ENCODE data around the gene TRPT1.

Gene TRPT1

DNA sequence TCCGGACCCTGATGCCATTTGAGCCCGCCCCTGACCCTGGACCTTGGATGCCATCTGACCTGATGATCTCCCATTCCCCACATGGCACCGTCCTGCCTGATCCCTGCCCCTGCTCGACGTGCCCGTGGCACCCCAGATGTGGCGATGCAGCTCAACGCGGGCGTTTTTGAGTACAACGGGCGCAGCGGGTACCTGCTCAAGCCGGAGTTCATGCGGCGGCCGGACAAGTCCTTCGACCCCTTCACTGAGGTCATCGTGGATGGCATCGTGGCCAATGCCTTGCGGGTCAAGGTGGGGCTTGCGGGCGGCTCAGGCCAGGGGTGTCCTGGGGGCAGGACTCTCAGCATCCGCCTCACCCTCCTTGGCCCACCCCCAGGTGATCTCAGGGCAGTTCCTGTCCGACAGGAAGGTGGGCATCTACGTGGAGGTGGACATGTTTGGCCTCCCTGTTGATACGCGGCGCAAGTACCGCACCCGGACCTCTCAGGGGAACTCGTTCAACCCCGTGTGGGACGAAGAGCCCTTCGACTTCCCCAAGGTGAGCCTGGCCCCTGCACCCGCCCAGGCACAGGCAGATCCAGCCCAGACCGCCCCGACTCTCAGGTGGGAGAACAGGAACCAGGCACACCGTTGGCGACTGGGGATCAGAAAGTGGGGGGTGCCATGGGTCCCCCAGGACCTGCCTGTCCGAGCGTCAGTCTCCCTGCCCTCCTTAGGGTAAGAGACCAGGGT lies 36.5 kb upstream of the TRPT1 start:
- Histone ChIP-seq H3K27me3 (ENCODE audit: insufficient read depth, low read length) (no peaks in the 10 kb centered on the region), H3K4me2 (ENCODE audit: low read length) (no peak overlapping the region), H3K36me3 (ENCODE audit: control insufficient read depth in 1 of 2, insufficient read depth in 2 of 2, low read length in 2 of 2) (peaks cover 77 to 85% of the 10 kb centered on the region in 2 experiments), H3K23ac (ENCODE audit: low read length) (no peak overlapping the region), H3K4me3 (ENCODE audit: low read depth, low read length) (no peak overlapping the region), H3K79me1 (ENCODE audit: low read length) (peaks cover 14% of the 10 kb centered on the region), H2BK12ac (ENCODE audit: low read length) (peak overlapping the region; percentile 44), H3K14ac (ENCODE audit: low read length) (no peak overlapping the region), H3K79me2 (ENCODE audit: control insufficient read depth, insufficient read depth, low read length, poor library complexity) (no peaks in the 10 kb centered on the region), H3K9me3 (ENCODE audit: insufficient read depth, low read depth, low read length) (peaks cover 4% of the 10 kb centered on the region), H4K12ac (ENCODE audit: low read depth, low read length) (no peak overlapping the region), H3K18ac (ENCODE audit: low read length) (peak overlapping the region; percentile 31), H3K4me1 (ENCODE audit: control insufficient read depth in 1 of 2, insufficient read depth in 2 of 2, low read length in 2 of 2) (peaks cover 23 to 28% of the 10 kb centered on the region in 2 experiments), H2BK120ac (ENCODE audit: insufficient read depth, low read length, poor library complexity) (no peak overlapping the region), H2BK5ac (ENCODE audit: low read depth, low read length, poor library complexity) (no peak overlapping the region), H3K4ac (ENCODE audit: low read depth, low read length) (no peak overlapping the region), H3K9ac (ENCODE audit: low read length) (no peak overlapping the region), H2AK5ac (ENCODE audit: low read length) (peak overlapping the region; percentile 42), H4K8ac (ENCODE audit: low read depth, low read length) (no peak overlapping the region), H2AFZ (ENCODE audit: insufficient read depth, low read length, poor library complexity) (no peak overlapping the region), H3K27ac (ENCODE audit: low read depth, low read length) (peak overlapping the region; percentile 59), H4K91ac (ENCODE audit: low read depth, low read length) (peak overlapping the region; percentile 28)
- no peak for DNase-seq
- WGBS (ENCODE audit: extremely low coverage, insufficient coverage, insufficient read length): no CpG with 5 or more reads among the region's 42 CpGs

DNA sequence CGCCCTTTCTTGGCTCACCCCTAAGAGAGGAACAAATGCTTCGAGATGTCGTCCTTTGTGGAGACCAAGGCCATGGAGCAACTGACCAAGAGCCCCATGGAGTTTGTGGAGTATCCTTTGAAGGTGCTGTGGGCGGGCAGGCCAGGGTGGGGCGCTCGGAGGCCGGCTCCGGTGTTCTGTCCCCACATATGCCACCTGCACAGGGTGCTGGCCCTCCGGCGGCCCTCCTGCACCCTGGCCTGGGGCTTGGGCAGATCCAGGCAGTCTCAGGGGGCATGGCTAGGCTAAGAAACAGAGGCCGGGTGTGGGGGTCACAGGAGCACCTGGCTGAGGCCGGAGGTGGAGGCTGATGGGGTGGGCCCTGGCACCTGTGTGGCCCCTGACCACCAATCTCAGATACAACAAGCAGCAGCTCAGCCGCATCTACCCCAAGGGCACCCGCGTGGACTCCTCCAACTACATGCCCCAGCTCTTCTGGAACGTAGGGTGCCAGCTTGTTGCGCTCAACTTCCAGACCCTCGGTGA lies 35.6 kb upstream of the TRPT1 start:
- H3K36me3 ChIP-seq (ENCODE audit: control insufficient read depth in 1 of 2, insufficient read depth in 2 of 2, low read length in 2 of 2): peaks cover 75 to 84% of the 10 kb centered on the region in 2 experiments
- no peak overlapping the region for H3K27ac ChIP-seq (ENCODE audit: low read depth, low read length)
- H3K79me2 ChIP-seq (ENCODE audit: control insufficient read depth, insufficient read depth, low read length, poor library complexity): no peaks in the 10 kb centered on the region
- H2AFZ ChIP-seq (ENCODE audit: insufficient read depth, low read length, poor library complexity): no peak overlapping the region
- no peak overlapping the region for H3K18ac ChIP-seq (ENCODE audit: low read length)
- H2BK5ac ChIP-seq (ENCODE audit: low read depth, low read length, poor library complexity): no peak overlapping the region
- peaks cover 14% of the 10 kb centered on the region for H3K79me1 ChIP-seq (ENCODE audit: low read length)
- no peak overlapping the region for H3K9ac ChIP-seq (ENCODE audit: low read length)
- H2AK5ac ChIP-seq (ENCODE audit: low read length): no peak overlapping the region
- no peak overlapping the region for H2BK12ac ChIP-seq (ENCODE audit: low read length)
- no peak overlapping the region for H4K91ac ChIP-seq (ENCODE audit: low read depth, low read length)
- no peak overlapping the region for H3K4me3 ChIP-seq (ENCODE audit: low read depth, low read length)
- no peak overlapping the region for H4K8ac ChIP-seq (ENCODE audit: low read depth, low read length)
- H3K9me3 ChIP-seq (ENCODE audit: insufficient read depth, low read depth, low read length): peaks cover 4% of the 10 kb centered on the region
- no peak overlapping the region for H4K12ac ChIP-seq (ENCODE audit: low read depth, low read length)
- no peaks in the 10 kb centered on the region for H3K27me3 ChIP-seq (ENCODE audit: insufficient read depth, low read length)
- no CpG with 5 or more reads among the region's 18 CpGs for WGBS (ENCODE audit: extremely low coverage, insufficient coverage, insufficient read length)
- H3K4ac ChIP-seq (ENCODE audit: low read depth, low read length): no peak overlapping the region
- no peak for DNase-seq
- H3K14ac ChIP-seq (ENCODE audit: low read length): no peak overlapping the region
- no peak overlapping the region for H3K4me2 ChIP-seq (ENCODE audit: low read length)
- H3K23ac ChIP-seq (ENCODE audit: low read length): no peak overlapping the region
- H2BK120ac ChIP-seq (ENCODE audit: insufficient read depth, low read length, poor library complexity): no peak overlapping the region
- H3K4me1 ChIP-seq (ENCODE audit: control insufficient read depth in 1 of 2, insufficient read depth in 2 of 2, low read length in 2 of 2): peaks cover 23 to 28% of the 10 kb centered on the region in 2 experiments

DNA sequence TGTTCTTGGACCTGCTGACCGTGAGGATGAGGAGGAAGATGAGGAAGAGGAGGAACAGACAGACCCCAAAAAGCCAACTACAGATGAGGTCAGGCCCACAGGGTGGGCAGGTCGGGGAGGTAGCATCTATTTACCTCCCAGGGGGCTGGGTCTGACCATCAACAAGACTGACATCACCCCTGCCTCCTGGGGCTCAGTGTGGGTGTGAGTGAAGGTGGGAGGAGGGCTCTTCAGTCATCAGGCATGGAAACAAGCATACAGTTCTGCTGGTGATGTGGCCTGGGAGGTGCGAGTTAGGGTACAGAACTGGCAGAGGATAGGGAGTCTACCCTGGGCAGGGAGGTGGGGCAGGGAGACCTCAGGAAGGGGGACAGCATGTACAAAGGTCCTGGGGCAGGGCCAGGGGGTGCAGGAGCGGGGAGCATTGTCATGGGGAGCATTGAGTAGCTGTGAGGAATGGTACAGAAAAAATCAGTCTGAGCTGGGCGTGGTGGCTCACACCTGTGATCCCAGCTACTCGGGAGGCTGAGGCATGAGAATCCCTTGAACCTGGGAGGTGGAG lies 34.2 kb upstream of the TRPT1 start:
- Histone ChIP-seq H3K4me3 (ENCODE audit: low read depth, low read length) (no peak overlapping the region), H4K12ac (ENCODE audit: low read depth, low read length) (no peak overlapping the region), H3K14ac (ENCODE audit: low read length) (no peak overlapping the region), H2AK5ac (ENCODE audit: low read length) (no peak overlapping the region), H3K79me2 (ENCODE audit: control insufficient read depth, insufficient read depth, low read length, poor library complexity) (no peaks in the 10 kb centered on the region), H3K79me1 (ENCODE audit: low read length) (peaks cover 14% of the 10 kb centered on the region), H2BK5ac (ENCODE audit: low read depth, low read length, poor library complexity) (no peak overlapping the region), H4K8ac (ENCODE audit: low read depth, low read length) (no peak overlapping the region), H2BK12ac (ENCODE audit: low read length) (no peak overlapping the region), H3K23ac (ENCODE audit: low read length) (no peak overlapping the region), H3K4me1 (ENCODE audit: control insufficient read depth in 1 of 2, insufficient read depth in 2 of 2, low read length in 2 of 2) (peaks cover 23 to 28% of the 10 kb centered on the region in 2 experiments), H2AFZ (ENCODE audit: insufficient read depth, low read length, poor library complexity) (no peak overlapping the region), H3K9me3 (ENCODE audit: insufficient read depth, low read depth, low read length) (peaks cover 4% of the 10 kb centered on the region), H3K18ac (ENCODE audit: low read length) (no peak overlapping the region), H3K4ac (ENCODE audit: low read depth, low read length) (no peak overlapping the region), H3K27me3 (ENCODE audit: insufficient read depth, low read length) (no peaks in the 10 kb centered on the region), H3K9ac (ENCODE audit: low read length) (no peak overlapping the region), H3K27ac (ENCODE audit: low read depth, low read length) (no peak overlapping the region), H4K91ac (ENCODE audit: low read depth, low read length) (no peak overlapping the region), H3K36me3 (ENCODE audit: control insufficient read depth in 1 of 2, insufficient read depth in 2 of 2, low read length in 2 of 2) (peaks cover 75 to 83% of the 10 kb centered on the region in 2 experiments), H2BK120ac (ENCODE audit: insufficient read depth, low read length, poor library complexity) (no peak overlapping the region), H3K4me2 (ENCODE audit: low read length) (no peak overlapping the region)
- no peak for DNase-seq
- no CpG with 5 or more reads among the region's 6 CpGs for WGBS (ENCODE audit: extremely low coverage, insufficient coverage, insufficient read length)

DNA sequence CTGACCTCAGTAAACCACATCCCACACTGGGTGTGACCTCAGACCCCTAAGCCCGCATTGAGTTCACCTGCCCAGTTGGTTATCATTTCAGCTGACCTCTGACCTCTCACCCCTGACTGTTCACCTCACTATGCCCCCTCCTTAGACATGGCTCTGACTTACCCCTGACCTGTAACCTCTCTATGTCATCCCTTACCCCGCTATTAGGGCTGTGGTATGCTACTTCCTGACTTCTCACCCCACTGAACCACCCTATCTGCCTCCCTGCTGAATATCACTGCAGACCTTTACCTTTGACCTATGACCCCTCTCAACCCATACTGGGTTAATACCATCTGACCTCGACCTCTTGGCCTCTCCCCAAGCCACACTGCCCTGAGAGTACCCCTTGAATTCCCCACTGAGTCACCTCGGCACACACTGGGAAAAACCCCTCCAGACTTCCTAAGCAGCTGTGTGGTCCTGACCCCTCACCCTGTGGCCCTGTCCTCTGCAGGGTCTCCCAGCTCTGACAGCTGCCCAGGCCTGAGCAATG lies 33.6 kb upstream of the TRPT1 start:
- H3K23ac ChIP-seq (ENCODE audit: low read length): no peak overlapping the region
- H2BK5ac ChIP-seq (ENCODE audit: low read depth, low read length, poor library complexity): no peak overlapping the region
- no peak overlapping the region for H4K8ac ChIP-seq (ENCODE audit: low read depth, low read length)
- H2AK5ac ChIP-seq (ENCODE audit: low read length): no peak overlapping the region
- H3K14ac ChIP-seq (ENCODE audit: low read length): no peak overlapping the region
- no peak overlapping the region for H4K91ac ChIP-seq (ENCODE audit: low read depth, low read length)
- H3K4me3 ChIP-seq (ENCODE audit: low read depth, low read length): no peak overlapping the region
- no CpG with 5 or more reads among the region's 4 CpGs for WGBS (ENCODE audit: extremely low coverage, insufficient coverage, insufficient read length)
- peaks cover 22 to 26% of the 10 kb centered on the region in 2 experiments for H3K4me1 ChIP-seq (ENCODE audit: control insufficient read depth in 1 of 2, insufficient read depth in 2 of 2, low read length in 2 of 2)
- H2BK12ac ChIP-seq (ENCODE audit: low read length): no peak overlapping the region
- no peak overlapping the region for H3K27ac ChIP-seq (ENCODE audit: low read depth, low read length)
- H3K79me1 ChIP-seq (ENCODE audit: low read length): peaks cover 14% of the 10 kb centered on the region
- peaks cover 4% of the 10 kb centered on the region for H3K9me3 ChIP-seq (ENCODE audit: insufficient read depth, low read depth, low read length)
- H3K4ac ChIP-seq (ENCODE audit: low read depth, low read length): no peak overlapping the region
- H3K36me3 ChIP-seq (ENCODE audit: control insufficient read depth in 1 of 2, insufficient read depth in 2 of 2, low read length in 2 of 2): peaks cover 80 to 84% of the 10 kb centered on the region in 2 experiments
- no peak overlapping the region for H3K9ac ChIP-seq (ENCODE audit: low read length)
- no peak overlapping the region for H3K18ac ChIP-seq (ENCODE audit: low read length)
- H4K12ac ChIP-seq (ENCODE audit: low read depth, low read length): no peak overlapping the region
- H2BK120ac ChIP-seq (ENCODE audit: insufficient read depth, low read length, poor library complexity): no peak overlapping the region
- no peaks in the 10 kb centered on the region for H3K27me3 ChIP-seq (ENCODE audit: insufficient read depth, low read length)
- no peak overlapping the region for H3K4me2 ChIP-seq (ENCODE audit: low read length)
- H2AFZ ChIP-seq (ENCODE audit: insufficient read depth, low read length, poor library complexity): no peak overlapping the region
- H3K79me2 ChIP-seq (ENCODE audit: control insufficient read depth, insufficient read depth, low read length, poor library complexity): no peaks in the 10 kb centered on the region
- no peak for DNase-seq

Measured in trophoblast cell (in vitro differentiated cells and primary cell).